HUES48 (cell line): ENCODE results near the gene RBM38.

ENCODE experiments used
- H3K27ac ChIP-seq: one replicate; pipeline ENCODE4 v1.7.0; 2013; ENCODE audit warnings: low read depth, low read length, inconsistent platforms
- H3K27me3 ChIP-seq: 2 replicates; pipeline ENCODE4 v1.6.1; 2013; ENCODE audit warnings: mild to moderate bottlenecking, low read length; ENCODE audit not compliant: control insufficient read depth, insufficient read depth
- H3K36me3 ChIP-seq: 2 replicates; pipeline ENCODE4 v1.6.1; 2013; ENCODE audit warnings: low read length; ENCODE audit not compliant: control insufficient read depth, insufficient read depth
- H3K4me1 ChIP-seq: 2 replicates; pipeline ENCODE4 v1.6.1; 2013; ENCODE audit warnings: mild to moderate bottlenecking, low read length; ENCODE audit not compliant: control insufficient read depth, insufficient read depth
- H3K4me3 ChIP-seq: 2 replicates; pipeline ENCODE4 v1.5.1; 2013; ENCODE audit warnings: mild to moderate bottlenecking, low read depth, low read length
- H3K9ac ChIP-seq: 2 replicates; pipeline ENCODE4 v1.6.1; 2013; ENCODE audit warnings: mild to moderate bottlenecking, low read depth, low read length, moderate library complexity
- H3K9me3 ChIP-seq: 2 replicates; pipeline ENCODE4 v1.6.1; 2013; ENCODE audit warnings: low read length; ENCODE audit not compliant: control insufficient read depth, insufficient read depth

Gene RBM38

DNA sequence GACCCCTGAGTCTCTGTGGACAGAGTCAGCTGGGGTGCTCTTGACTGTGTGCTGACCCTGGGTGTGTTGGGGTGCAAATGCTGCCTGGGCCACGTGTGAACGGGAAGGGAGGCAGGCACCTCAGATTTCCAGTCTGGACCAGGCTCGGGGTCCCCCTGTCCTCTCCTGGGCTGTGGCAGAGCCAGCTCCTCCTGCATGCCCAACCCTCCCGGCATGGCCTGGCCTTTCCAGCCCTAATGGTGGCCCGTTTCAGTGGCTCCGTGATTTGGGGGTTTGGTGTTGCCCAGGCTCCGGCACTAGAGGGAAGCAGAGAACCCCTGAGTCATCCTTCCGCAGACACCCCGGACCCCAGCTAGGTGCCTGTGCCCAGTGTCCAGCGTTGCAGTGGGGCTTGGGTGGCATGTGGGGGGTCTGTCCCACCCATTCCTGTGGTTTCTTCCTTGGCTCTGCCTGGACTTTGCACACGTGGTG, 9.1 kb downstream of the RBM38 start:
- H3K9ac ChIP-seq = no peak overlapping the region
- no peaks in the 10 kb centered on the region for H3K4me1 ChIP-seq
- H3K27ac ChIP-seq = no peak overlapping the region
- H3K4me3 ChIP-seq = no peak overlapping the region
- no peaks in the 10 kb centered on the region for H3K27me3 ChIP-seq
- peaks cover 93% of the 10 kb centered on the region for H3K36me3 ChIP-seq
- H3K9me3 ChIP-seq = no peaks in the 10 kb centered on the region

DNA sequence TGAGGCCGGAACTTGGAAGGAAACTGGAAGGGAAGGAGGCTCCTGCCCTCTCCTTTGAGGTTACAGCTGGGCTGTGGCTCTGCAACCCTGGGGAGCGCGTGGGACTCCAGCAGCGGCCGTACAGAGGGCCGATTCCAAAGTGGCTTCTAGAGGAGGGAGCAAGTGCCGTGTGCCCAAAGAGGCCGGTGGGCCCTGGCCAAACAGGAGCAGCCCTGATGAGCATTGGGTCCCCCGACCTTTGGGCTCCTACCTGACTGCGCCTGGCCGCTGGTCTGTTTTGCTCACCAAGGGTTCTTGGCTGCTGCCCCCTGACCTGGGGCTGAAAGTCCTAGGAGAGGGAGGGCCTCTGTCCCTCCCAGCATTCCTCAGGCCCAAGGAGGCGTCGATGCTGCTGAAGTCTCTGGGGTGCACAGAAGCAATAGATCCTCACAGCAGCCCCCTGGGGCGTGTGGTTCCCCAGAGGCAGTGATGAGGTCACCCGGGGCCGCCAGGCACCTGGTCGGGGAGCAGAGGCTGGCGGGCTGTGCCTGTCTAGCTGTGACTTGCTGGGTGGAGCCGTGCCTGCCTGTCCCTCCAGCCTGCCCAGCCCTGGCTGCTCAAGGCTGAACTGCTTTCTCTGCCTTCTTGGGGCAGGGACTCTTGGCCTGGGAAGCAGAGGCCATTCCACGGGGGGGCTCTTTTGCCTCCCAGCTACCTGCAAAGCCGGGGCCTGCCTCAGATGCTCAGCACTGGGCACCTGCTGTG, 9.8 kb downstream of the RBM38 start:
- Histone ChIP-seq H3K9me3 (no peaks in the 10 kb centered on the region), H3K36me3 (peaks cover 95% of the 10 kb centered on the region), H3K4me3 (no peak overlapping the region), H3K27ac (no peak overlapping the region), H3K4me1 (no peaks in the 10 kb centered on the region), H3K9ac (no peak overlapping the region), H3K27me3 (no peaks in the 10 kb centered on the region)

DNA sequence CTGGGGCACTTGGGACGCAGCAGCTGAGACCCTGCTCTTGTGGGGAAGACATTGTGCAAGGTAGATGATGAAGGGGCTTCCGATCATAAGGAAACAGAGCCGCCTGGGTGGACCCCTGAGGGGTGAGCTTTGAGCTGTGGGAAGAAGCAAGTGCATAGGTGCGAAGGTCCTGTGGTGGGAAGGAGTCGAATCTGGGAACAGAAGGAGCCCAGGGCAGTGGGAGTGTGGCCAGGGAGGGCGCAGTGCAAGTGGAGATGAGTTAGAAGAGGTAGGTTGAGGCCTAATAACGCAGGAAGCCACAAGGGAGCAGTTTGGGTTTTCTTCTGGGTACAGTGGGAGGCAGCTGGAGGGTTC, 10.3 kb downstream of the RBM38 start:
- Histone ChIP-seq H3K27ac (no peak overlapping the region), H3K36me3 (peaks cover 95% of the 10 kb centered on the region), H3K27me3 (no peaks in the 10 kb centered on the region), H3K9ac (no peak overlapping the region), H3K4me3 (no peak overlapping the region), H3K4me1 (no peaks in the 10 kb centered on the region), H3K9me3 (no peaks in the 10 kb centered on the region)

DNA sequence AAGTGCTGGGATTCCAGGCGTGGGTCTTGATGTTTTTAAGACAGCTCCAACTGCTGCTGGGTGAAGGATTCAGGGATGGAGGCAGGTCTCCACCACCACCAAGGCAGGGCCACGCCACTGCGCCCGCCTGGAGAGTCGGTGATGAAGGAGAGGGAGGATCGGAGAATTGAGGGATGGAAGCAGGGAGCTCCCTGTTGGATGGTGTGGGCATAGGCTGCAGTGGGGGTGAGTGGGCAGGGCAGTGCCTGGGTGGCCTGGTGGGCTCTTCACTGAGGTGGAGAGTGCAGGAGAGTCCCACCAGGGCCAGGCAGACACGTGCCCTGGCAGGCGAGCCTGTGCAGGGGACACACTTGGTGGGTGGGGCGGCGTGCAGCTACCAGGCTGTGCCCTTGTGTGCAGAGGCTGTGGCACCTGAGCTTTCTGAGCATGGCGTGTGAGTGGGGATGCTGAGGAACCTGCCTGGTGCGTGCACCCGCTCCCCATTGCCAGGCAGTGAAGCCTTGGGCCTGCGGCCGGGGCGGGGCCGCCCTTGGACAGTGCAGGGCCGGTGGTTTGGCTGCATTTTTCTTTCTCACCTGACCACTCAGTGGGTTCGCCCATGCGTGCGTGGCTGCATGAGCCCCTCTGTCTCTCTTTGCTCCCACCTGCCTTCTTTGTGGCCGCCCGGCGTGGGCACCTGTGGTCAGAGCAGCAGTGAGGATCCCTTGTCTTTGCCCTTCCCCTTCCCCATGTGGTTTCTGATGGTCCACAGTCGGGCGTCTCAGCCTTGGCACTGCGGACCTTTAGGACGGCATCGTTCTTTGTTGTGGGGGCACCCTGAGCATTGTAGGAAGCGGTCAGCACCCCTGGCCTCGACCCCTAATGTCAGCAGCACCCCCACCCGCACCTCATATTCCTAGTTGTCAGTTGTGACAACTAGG, 11.3 kb downstream of the RBM38 start:
- Histone ChIP-seq H3K36me3 (peaks cover 91% of the 10 kb centered on the region), H3K27ac (no peak overlapping the region), H3K27me3 (no peaks in the 10 kb centered on the region), H3K4me1 (no peaks in the 10 kb centered on the region), H3K9ac (no peak overlapping the region), H3K9me3 (no peaks in the 10 kb centered on the region), H3K4me3 (no peak overlapping the region)

- H3K9me3 ChIP-seq = no peaks in the 10 kb centered on the region
- no peaks in the 10 kb centered on the region for H3K27me3 ChIP-seq
- no peak overlapping the region for H3K4me3 ChIP-seq
- no peaks in the 10 kb centered on the region for H3K4me1 ChIP-seq
- peaks cover 91% of the 10 kb centered on the region for H3K36me3 ChIP-seq
- no peak overlapping the region for H3K27ac ChIP-seq
- no peak overlapping the region for H3K9ac ChIP-seq
Measured at GRCh38 chr20:57403216-57403615, 12.0 kb downstream of the RBM38 start.

DNA sequence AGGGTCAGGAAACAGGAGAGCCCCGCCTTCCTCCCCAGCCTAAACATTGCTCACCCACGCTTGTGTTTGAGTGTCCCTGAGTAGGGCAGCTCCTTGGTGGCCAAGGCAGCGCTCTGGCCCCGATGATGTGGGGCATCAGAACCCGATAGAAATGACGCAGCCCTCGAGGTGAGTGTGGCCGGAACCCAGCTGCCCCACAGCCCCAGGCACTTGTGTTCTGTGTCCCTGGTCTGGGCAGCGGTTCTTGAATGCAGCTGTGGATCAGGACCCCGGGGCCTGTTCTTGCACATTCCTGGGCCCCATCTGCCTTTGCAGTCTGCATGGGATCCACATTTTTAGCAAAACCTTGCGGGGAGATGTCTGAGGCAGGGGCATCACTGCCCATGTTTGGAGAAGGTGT, 12.8 kb downstream of the RBM38 start:
- peaks cover 91% of the 10 kb centered on the region for H3K36me3 ChIP-seq
- no peaks in the 10 kb centered on the region for H3K27me3 ChIP-seq
- no peaks in the 10 kb centered on the region for H3K4me1 ChIP-seq
- no peak overlapping the region for H3K4me3 ChIP-seq
- no peak overlapping the region for H3K9ac ChIP-seq
- H3K9me3 ChIP-seq = no peaks in the 10 kb centered on the region
- H3K27ac ChIP-seq = no peak overlapping the region

DNA sequence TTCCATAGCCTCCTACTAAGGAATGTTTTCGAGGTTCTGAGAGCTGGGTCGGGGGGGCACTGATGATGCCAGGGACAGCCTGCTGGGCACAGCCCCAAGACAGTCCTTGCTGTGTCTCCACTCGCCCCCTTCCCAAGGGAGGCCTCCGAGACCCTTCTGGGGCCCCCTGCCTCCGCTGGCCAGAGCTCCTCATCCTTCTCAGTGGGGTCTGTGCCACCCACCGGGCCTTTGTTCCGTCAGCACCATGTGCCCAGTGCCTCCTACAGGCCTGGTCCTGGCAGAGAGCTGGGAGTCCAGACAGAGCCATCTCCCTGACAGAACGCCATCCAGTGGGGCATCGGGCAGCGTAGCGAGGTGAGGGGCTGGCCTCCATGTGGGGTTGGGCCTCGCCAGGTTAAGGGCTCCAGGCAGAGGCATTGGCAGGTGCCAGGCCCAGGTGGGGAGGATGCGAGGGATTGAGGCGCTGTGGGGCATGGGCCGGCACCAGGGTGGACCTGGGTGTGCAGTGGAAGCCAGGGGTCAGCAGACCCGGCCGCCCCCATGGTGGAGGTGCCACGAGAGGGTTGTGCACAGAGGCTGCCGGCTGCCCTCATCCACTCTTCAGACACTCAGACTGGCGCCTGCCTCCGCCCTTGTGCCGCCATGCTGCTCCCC, 13.3 kb downstream of the RBM38 start:
- H3K4me1 ChIP-seq = no peaks in the 10 kb centered on the region
- H3K9me3 ChIP-seq = no peaks in the 10 kb centered on the region
- H3K4me3 ChIP-seq = no peak overlapping the region
- no peaks in the 10 kb centered on the region for H3K27me3 ChIP-seq
- no peak overlapping the region for H3K9ac ChIP-seq
- H3K27ac ChIP-seq = no peak overlapping the region
- H3K36me3 ChIP-seq = peaks cover 91% of the 10 kb centered on the region

DNA sequence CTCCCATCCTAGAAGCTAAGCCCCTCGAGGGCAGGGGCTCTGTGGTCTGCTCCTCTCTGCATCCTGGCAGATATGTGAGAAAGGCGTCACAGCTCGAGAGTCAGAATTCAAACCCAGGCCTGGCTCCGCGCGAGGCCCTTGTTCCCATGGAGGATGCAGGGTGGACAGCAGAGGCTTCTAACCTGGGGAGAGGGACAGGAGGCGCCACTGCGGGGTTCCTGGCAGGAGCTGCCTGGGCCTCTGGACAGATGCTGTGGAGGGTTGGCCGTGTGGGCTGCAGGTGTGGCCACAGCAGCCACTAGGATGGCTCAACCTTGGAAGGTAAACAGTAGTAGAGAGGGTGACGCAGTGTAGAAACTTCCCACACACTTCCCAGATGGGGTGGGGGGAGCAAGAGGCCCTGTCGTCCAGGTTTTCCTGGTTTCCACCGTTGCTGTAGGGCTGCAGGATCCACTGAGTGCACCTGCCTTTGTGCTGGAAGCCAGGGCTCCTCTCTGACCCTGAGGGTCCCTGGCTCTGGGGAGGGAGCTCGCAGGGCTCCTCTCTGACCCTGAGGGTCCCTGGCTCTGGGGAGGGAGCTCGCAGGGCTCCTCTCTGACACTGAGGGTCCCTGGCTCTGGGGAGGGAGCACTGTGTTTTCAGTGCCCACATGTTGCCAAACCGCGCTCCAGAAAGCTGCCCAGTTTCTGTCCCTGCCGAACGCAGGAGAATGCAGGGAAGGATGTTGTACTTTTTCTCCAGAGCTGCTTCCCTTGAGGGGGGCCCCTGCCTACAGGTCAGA, 14.2 kb downstream of the RBM38 start:
- Histone ChIP-seq H3K9ac (no peak overlapping the region), H3K9me3 (no peaks in the 10 kb centered on the region), H3K27me3 (no peaks in the 10 kb centered on the region), H3K36me3 (peaks cover 86% of the 10 kb centered on the region), H3K4me3 (no peak overlapping the region), H3K4me1 (no peaks in the 10 kb centered on the region), H3K27ac (no peak overlapping the region)

- Histone ChIP-seq H3K4me1 (no peaks in the 10 kb centered on the region), H3K4me3 (no peak overlapping the region), H3K27me3 (no peaks in the 10 kb centered on the region), H3K9me3 (no peaks in the 10 kb centered on the region), H3K36me3 (peaks cover 67% of the 10 kb centered on the region), H3K9ac (no peak overlapping the region), H3K27ac (no peak overlapping the region)
Measured at GRCh38 chr20:57407541-57407956, 16.4 kb downstream of the RBM38 start.

DNA sequence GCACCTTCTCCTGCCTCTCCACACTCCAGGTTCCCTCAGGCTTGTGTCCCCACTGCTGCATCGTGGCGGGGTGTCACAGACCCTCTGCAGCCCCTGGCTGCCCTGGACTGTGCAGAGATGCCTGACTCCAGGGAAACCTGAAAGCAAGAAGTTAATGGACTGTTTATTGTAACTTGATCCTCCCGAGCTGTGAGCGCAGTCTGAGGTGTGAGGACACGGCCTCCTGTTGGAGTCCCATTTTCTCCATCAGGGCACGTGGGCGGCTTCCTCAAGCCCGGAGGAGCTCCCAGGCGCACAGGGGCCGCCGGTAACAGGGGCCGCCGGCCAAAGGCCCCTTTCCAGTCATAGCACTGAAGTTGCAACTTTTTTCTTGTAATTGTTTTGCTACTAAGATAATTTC, 16.9 kb downstream of the RBM38 start:
- Histone ChIP-seq H3K9me3 (no peaks in the 10 kb centered on the region), H3K4me3 (no peak overlapping the region), H3K9ac (no peak overlapping the region), H3K36me3 (peaks cover 61% of the 10 kb centered on the region), H3K27ac (no peak overlapping the region), H3K4me1 (no peaks in the 10 kb centered on the region), H3K27me3 (no peaks in the 10 kb centered on the region)
